ENCODE results near the gene SLC2A2.
"Not testable (repeated sequence)": the region's sequence is repeated elsewhere in the genome, so short reads cannot be mapped to it uniquely, and the experiment has no call there.

Gene SLC2A2

DNA sequence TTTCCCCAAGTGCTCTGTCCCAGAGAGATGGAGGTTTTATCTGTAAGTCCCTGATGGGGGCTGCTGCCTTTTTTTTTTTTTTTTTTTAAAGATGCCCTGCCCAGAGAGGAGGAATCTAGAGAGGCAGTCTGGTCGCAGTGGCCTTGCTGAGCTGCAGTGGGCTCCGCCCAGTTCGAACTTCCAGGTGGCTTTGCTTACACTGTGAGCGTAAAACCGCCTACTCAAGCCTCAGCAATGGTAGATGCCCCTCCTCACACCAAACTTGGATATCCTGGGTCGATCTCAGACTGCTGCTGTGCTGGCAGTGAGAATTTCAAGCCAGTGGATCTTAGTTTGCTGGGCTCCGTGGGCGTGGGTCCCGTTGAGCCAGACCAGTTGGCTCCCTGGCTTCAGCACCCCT is 51.6 kb downstream of the SLC2A2 start:
- Histone ChIP-seq H2AFZ (ENCODE audit: low read length) (no peak overlapping the region), H4K20me1 (ENCODE audit: insufficient read depth, low read length) (no peaks in the 10 kb centered on the region), H3K9me2 (replicated peaks; ENCODE audit: insufficient read depth, low read length) (no peaks in the 10 kb centered on the region), H3K9ac (ENCODE audit: low read length) (no peak overlapping the region), H3K36me3 (replicated peaks; ENCODE audit: insufficient read depth, low read length) (no peaks in the 10 kb centered on the region), H3K27me3 (replicated peaks; ENCODE audit: insufficient read depth, low read length) (no peaks in the 10 kb centered on the region), H3K27ac (ENCODE audit: low read length) (no peak overlapping the region), H3K4me1 (ENCODE audit: low read length) (no peaks in the 10 kb centered on the region), H3K4me2 (ENCODE audit: low read depth, low read length) (no peak overlapping the region), H3K79me2 (ENCODE audit: low read length) (no peaks in the 10 kb centered on the region), H3F3A (ENCODE audit: insufficient read depth, low read length) (no peaks in the 10 kb centered on the region), H3K4me3 (ENCODE audit: low read length) (no peak overlapping the region), H3K9me3 (replicated peaks; ENCODE audit: insufficient read depth, low read length) (no peaks in the 10 kb centered on the region)
- TF ChIP-seq, protein P1, sequence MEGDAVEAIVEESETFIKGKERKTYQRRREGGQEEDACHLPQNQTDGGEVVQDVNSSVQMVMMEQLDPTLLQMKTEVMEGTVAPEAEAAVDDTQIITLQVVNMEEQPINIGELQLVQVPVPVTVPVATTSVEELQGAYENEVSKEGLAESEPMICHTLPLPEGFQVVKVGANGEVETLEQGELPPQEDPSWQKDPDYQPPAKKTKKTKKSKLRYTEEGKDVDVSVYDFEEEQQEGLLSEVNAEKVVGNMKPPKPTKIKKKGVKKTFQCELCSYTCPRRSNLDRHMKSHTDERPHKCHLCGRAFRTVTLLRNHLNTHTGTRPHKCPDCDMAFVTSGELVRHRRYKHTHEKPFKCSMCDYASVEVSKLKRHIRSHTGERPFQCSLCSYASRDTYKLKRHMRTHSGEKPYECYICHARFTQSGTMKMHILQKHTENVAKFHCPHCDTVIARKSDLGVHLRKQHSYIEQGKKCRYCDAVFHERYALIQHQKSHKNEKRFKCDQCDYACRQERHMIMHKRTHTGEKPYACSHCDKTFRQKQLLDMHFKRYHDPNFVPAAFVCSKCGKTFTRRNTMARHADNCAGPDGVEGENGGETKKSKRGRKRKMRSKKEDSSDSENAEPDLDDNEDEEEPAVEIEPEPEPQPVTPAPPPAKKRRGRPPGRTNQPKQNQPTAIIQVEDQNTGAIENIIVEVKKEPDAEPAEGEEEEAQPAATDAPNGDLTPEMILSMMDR (IDR thresholded peaks at IDR 0.05; ENCODE audit: low read length): no peak
- TF ChIP-seq EZH2 (optimal IDR thresholded peaks at IDR 0.05; ENCODE audit: low read depth, low read length) (no peak), EZH2phosphoT487 (IDR thresholded peaks at IDR 0.05; ENCODE audit: low read length) (no peak)
- no peak for DNase-seq

GRCh38 chr3:170972917-170973316 is 53.6 kb downstream of the SLC2A2 start:
- H3K36me3 ChIP-seq (replicated peaks; ENCODE audit: insufficient read depth, low read length); H3K9ac ChIP-seq (ENCODE audit: low read length); H3F3A ChIP-seq (ENCODE audit: insufficient read depth, low read length); H3K27me3 ChIP-seq (replicated peaks; ENCODE audit: insufficient read depth, low read length); H3K27ac ChIP-seq (ENCODE audit: low read length); DNase-seq; H4K20me1 ChIP-seq (ENCODE audit: insufficient read depth, low read length); H3K4me1 ChIP-seq (ENCODE audit: low read length); H3K9me2 ChIP-seq (replicated peaks; ENCODE audit: insufficient read depth, low read length); H3K4me3 ChIP-seq (ENCODE audit: low read length); H3K4me2 ChIP-seq (ENCODE audit: low read depth, low read length); H3K9me3 ChIP-seq (replicated peaks; ENCODE audit: insufficient read depth, low read length); H2AFZ ChIP-seq (ENCODE audit: low read length); H3K79me2 ChIP-seq (ENCODE audit: low read length): not testable (repeated sequence)

GRCh38 chr3:170967126-170967525 is 59.4 kb downstream of the SLC2A2 start:
- no peaks in the 10 kb centered on the region for H3K9me2 ChIP-seq (replicated peaks; ENCODE audit: insufficient read depth, low read length)
- no peak for DNase-seq
- no peaks in the 10 kb centered on the region for H3K27me3 ChIP-seq (replicated peaks; ENCODE audit: insufficient read depth, low read length)
- H3K27ac ChIP-seq (ENCODE audit: low read length): no peak overlapping the region
- TF ChIP-seq EZH2 (optimal IDR thresholded peaks at IDR 0.05; ENCODE audit: low read depth, low read length) (no peak), EZH2phosphoT487 (IDR thresholded peaks at IDR 0.05; ENCODE audit: low read length) (no peak)
- TF ChIP-seq, protein P1 (IDR thresholded peaks at IDR 0.05; ENCODE audit: low read length): no peak
- H3K4me3 ChIP-seq (ENCODE audit: low read length): no peak overlapping the region
- H4K20me1 ChIP-seq (ENCODE audit: insufficient read depth, low read length): no peaks in the 10 kb centered on the region
- H3F3A ChIP-seq (ENCODE audit: insufficient read depth, low read length): no peaks in the 10 kb centered on the region
- no peak overlapping the region for H3K9ac ChIP-seq (ENCODE audit: low read length)
- H3K4me2 ChIP-seq (ENCODE audit: low read depth, low read length): no peak overlapping the region
- H3K79me2 ChIP-seq (ENCODE audit: low read length): no peaks in the 10 kb centered on the region
- no peaks in the 10 kb centered on the region for H3K9me3 ChIP-seq (replicated peaks; ENCODE audit: insufficient read depth, low read length)
- no peaks in the 10 kb centered on the region for H3K4me1 ChIP-seq (ENCODE audit: low read length)
- no peak overlapping the region for H2AFZ ChIP-seq (ENCODE audit: low read length)
- no peaks in the 10 kb centered on the region for H3K36me3 ChIP-seq (replicated peaks; ENCODE audit: insufficient read depth, low read length)

GRCh38 chr3:170966495-170966894 is 60.0 kb downstream of the SLC2A2 start:
- DNase-seq: no peak
- H3K4me1 ChIP-seq (ENCODE audit: low read length): no peaks in the 10 kb centered on the region
- H3F3A ChIP-seq (ENCODE audit: insufficient read depth, low read length): no peaks in the 10 kb centered on the region
- H3K4me2 ChIP-seq (ENCODE audit: low read depth, low read length): no peak overlapping the region
- no peaks in the 10 kb centered on the region for H3K79me2 ChIP-seq (ENCODE audit: low read length)
- H4K20me1 ChIP-seq (ENCODE audit: insufficient read depth, low read length): no peaks in the 10 kb centered on the region
- H3K9me3 ChIP-seq (replicated peaks; ENCODE audit: insufficient read depth, low read length): no peaks in the 10 kb centered on the region
- TF ChIP-seq EZH2 (optimal IDR thresholded peaks at IDR 0.05; ENCODE audit: low read depth, low read length): no peak
- TF ChIP-seq EZH2phosphoT487 (IDR thresholded peaks at IDR 0.05; ENCODE audit: low read length): no peak
- TF ChIP-seq, protein P1 (IDR thresholded peaks at IDR 0.05; ENCODE audit: low read length): no peak
- H3K36me3 ChIP-seq (replicated peaks; ENCODE audit: insufficient read depth, low read length): no peaks in the 10 kb centered on the region
- no peak overlapping the region for H2AFZ ChIP-seq (ENCODE audit: low read length)
- H3K27ac ChIP-seq (ENCODE audit: low read length): no peak overlapping the region
- H3K4me3 ChIP-seq (ENCODE audit: low read length): no peak overlapping the region
- no peaks in the 10 kb centered on the region for H3K9me2 ChIP-seq (replicated peaks; ENCODE audit: insufficient read depth, low read length)
- no peak overlapping the region for H3K9ac ChIP-seq (ENCODE audit: low read length)
- H3K27me3 ChIP-seq (replicated peaks; ENCODE audit: insufficient read depth, low read length): no peaks in the 10 kb centered on the region
